ENCODE data around the gene TCF3.

Gene TCF3

GRCh38 chr19:1612114-1613086 lies 40.0 kb downstream of the TCF3 start:
- no peaks in the 10 kb centered on the region for H3K27me3 ChIP-seq (replicated peaks; ENCODE audit: control insufficient read depth, insufficient read depth, low read length)
- H3K4me3 ChIP-seq (ENCODE audit: low read length), result no peak overlapping the region
- DNase-seq (ENCODE audit: low read depth), result no peak
- no peak overlapping the region for H3K9ac ChIP-seq (ENCODE audit: low read length)
- peaks cover 40% of the 10 kb centered on the region for H3K36me3 ChIP-seq (ENCODE audit: control insufficient read depth, insufficient read depth, low read length, severe bottlenecking)
- peaks cover 6% of the 10 kb centered on the region for H3K4me1 ChIP-seq (ENCODE audit: control insufficient read depth, insufficient read depth, low read length)
- H3K9me3 ChIP-seq (ENCODE audit: control insufficient read depth, low read length), result no peaks in the 10 kb centered on the region

- peaks cover 36% of the 10 kb centered on the region for H3K36me3 ChIP-seq (ENCODE audit: control insufficient read depth, insufficient read depth, low read length, severe bottlenecking)
Observed at GRCh38 chr19:1611353-1611752, 41.1 kb downstream of the TCF3 start.

GRCh38 chr19:1610579-1610978 lies 41.8 kb downstream of the TCF3 start:
- no peaks in the 10 kb centered on the region for H3K9me3 ChIP-seq (ENCODE audit: control insufficient read depth, low read length)
- DNase-seq (ENCODE audit: low read depth), result no peak
- H3K4me3 ChIP-seq (ENCODE audit: low read length), result no peak overlapping the region
- peaks cover 10% of the 10 kb centered on the region for H3K4me1 ChIP-seq (ENCODE audit: control insufficient read depth, insufficient read depth, low read length)
- no peaks in the 10 kb centered on the region for H3K27me3 ChIP-seq (replicated peaks; ENCODE audit: control insufficient read depth, insufficient read depth, low read length)
- H3K36me3 ChIP-seq (ENCODE audit: control insufficient read depth, insufficient read depth, low read length, severe bottlenecking), result peaks cover 36% of the 10 kb centered on the region
- H3K9ac ChIP-seq (ENCODE audit: low read length), result no peak overlapping the region

More at GRCh38 chr19:1611353-1611752, 41.1 kb downstream of the TCF3 start:
- no peaks in the 10 kb centered on the region for H3K9me3 ChIP-seq (ENCODE audit: control insufficient read depth, low read length)
- no peaks in the 10 kb centered on the region for H3K27me3 ChIP-seq (replicated peaks; ENCODE audit: control insufficient read depth, insufficient read depth, low read length)
- peaks cover 7% of the 10 kb centered on the region for H3K4me1 ChIP-seq (ENCODE audit: control insufficient read depth, insufficient read depth, low read length)
- no peak overlapping the region for H3K9ac ChIP-seq (ENCODE audit: low read length)
- no peak for DNase-seq (ENCODE audit: low read depth)
- H3K4me3 ChIP-seq (ENCODE audit: low read length), result no peak overlapping the region

GRCh38 chr19:1609680-1610474 lies 42.5 kb downstream of the TCF3 start:
- Histone ChIP-seq H3K9me3 (ENCODE audit: control insufficient read depth, low read length) (no peaks in the 10 kb centered on the region), H3K4me3 (ENCODE audit: low read length) (no peak overlapping the region), H3K4me1 (ENCODE audit: control insufficient read depth, insufficient read depth, low read length) (peaks cover 10% of the 10 kb centered on the region), H3K27me3 (replicated peaks; ENCODE audit: control insufficient read depth, insufficient read depth, low read length) (no peaks in the 10 kb centered on the region), H3K9ac (ENCODE audit: low read length) (no peak overlapping the region), H3K36me3 (ENCODE audit: control insufficient read depth, insufficient read depth, low read length, severe bottlenecking) (peaks cover 32% of the 10 kb centered on the region)
- DNase-seq (ENCODE audit: low read depth), result no peak

- Histone ChIP-seq H3K9me3 (ENCODE audit: control insufficient read depth, low read length) (no peaks in the 10 kb centered on the region), H3K36me3 (ENCODE audit: control insufficient read depth, insufficient read depth, low read length, severe bottlenecking) (peaks cover 30% of the 10 kb centered on the region), H3K4me1 (ENCODE audit: control insufficient read depth, insufficient read depth, low read length) (peaks cover 14% of the 10 kb centered on the region), H3K4me3 (ENCODE audit: low read length) (no peak overlapping the region), H3K27me3 (replicated peaks; ENCODE audit: control insufficient read depth, insufficient read depth, low read length) (no peaks in the 10 kb centered on the region), H3K9ac (ENCODE audit: low read length) (no peak overlapping the region)
- DNase-seq (ENCODE audit: low read depth), result no peak
Observed at GRCh38 chr19:1609103-1609396, 43.4 kb downstream of the TCF3 start.

GRCh38 chr19:1608359-1609102 lies 43.9 kb downstream of the TCF3 start:
- peaks cover 30% of the 10 kb centered on the region for H3K36me3 ChIP-seq (ENCODE audit: control insufficient read depth, insufficient read depth, low read length, severe bottlenecking)
- H3K4me3 ChIP-seq (ENCODE audit: low read length), result no peak overlapping the region
- H3K4me1 ChIP-seq (ENCODE audit: control insufficient read depth, insufficient read depth, low read length), result peaks cover 19% of the 10 kb centered on the region
- H3K9ac ChIP-seq (ENCODE audit: low read length), result no peak overlapping the region
- no peaks in the 10 kb centered on the region for H3K27me3 ChIP-seq (replicated peaks; ENCODE audit: control insufficient read depth, insufficient read depth, low read length)
- H3K9me3 ChIP-seq (ENCODE audit: control insufficient read depth, low read length), result no peaks in the 10 kb centered on the region
- DNase-seq (ENCODE audit: low read depth), result no peak

GRCh38 chr19:1606138-1606651 lies 46.2 kb downstream of the TCF3 start:
- peak overlapping the region; percentile 91 for H3K9ac ChIP-seq (ENCODE audit: low read length)
- H3K9me3 ChIP-seq (ENCODE audit: control insufficient read depth, low read length), result no peaks in the 10 kb centered on the region
- no peak for DNase-seq (ENCODE audit: low read depth)
- no peaks in the 10 kb centered on the region for H3K27me3 ChIP-seq (replicated peaks; ENCODE audit: control insufficient read depth, insufficient read depth, low read length)
- H3K4me1 ChIP-seq (ENCODE audit: control insufficient read depth, insufficient read depth, low read length), result peaks cover 25% of the 10 kb centered on the region
- peaks cover 17% of the 10 kb centered on the region for H3K36me3 ChIP-seq (ENCODE audit: control insufficient read depth, insufficient read depth, low read length, severe bottlenecking)
- H3K4me3 ChIP-seq (ENCODE audit: low read length), result peak overlapping the region; percentile 86

GRCh38 chr19:1605236-1606137 lies 46.9 kb downstream of the TCF3 start, which contains the start of gene UQCR11:
Gene UQCR11, minus strand, starts transcription at chr19:1605462. Its CDS starts 53 bp downstream, at chr19:1605409.
- H3K9ac ChIP-seq (ENCODE audit: low read length), result peak within 1 kb of the TSS; percentile 91
- DNase-seq (ENCODE audit: low read depth), result peak; percentile 97
- peak within 1 kb of the TSS; percentile 86 for H3K4me3 ChIP-seq (ENCODE audit: low read length)
- peaks cover 25% of the 10 kb centered on the region for H3K4me1 ChIP-seq (ENCODE audit: control insufficient read depth, insufficient read depth, low read length)
- H3K9me3 ChIP-seq (ENCODE audit: control insufficient read depth, low read length), result no peaks in the 10 kb centered on the region
- H3K27me3 ChIP-seq (replicated peaks; ENCODE audit: control insufficient read depth, insufficient read depth, low read length), result no peaks in the 10 kb centered on the region
- peaks cover 13% of the 10 kb centered on the region for H3K36me3 ChIP-seq (ENCODE audit: control insufficient read depth, insufficient read depth, low read length, severe bottlenecking)

GRCh38 chr19:1602091-1602707 lies 50.2 kb downstream of the TCF3 start:
- Histone ChIP-seq H3K4me3 (ENCODE audit: low read length) (no peak overlapping the region), H3K36me3 (ENCODE audit: control insufficient read depth, insufficient read depth, low read length, severe bottlenecking) (peaks cover 26% of the 10 kb centered on the region), H3K9me3 (ENCODE audit: control insufficient read depth, low read length) (no peaks in the 10 kb centered on the region)

GRCh38 chr19:1601613-1602064 lies 50.8 kb downstream of the TCF3 start:
- no peak for DNase-seq (ENCODE audit: low read depth)
- peaks cover 30% of the 10 kb centered on the region for H3K4me1 ChIP-seq (ENCODE audit: control insufficient read depth, insufficient read depth, low read length)
- no peaks in the 10 kb centered on the region for H3K9me3 ChIP-seq (ENCODE audit: control insufficient read depth, low read length)
- H3K4me3 ChIP-seq (ENCODE audit: low read length), result no peak overlapping the region
- peaks cover 31% of the 10 kb centered on the region for H3K36me3 ChIP-seq (ENCODE audit: control insufficient read depth, insufficient read depth, low read length, severe bottlenecking)
- H3K27me3 ChIP-seq (replicated peaks; ENCODE audit: control insufficient read depth, insufficient read depth, low read length), result no peaks in the 10 kb centered on the region
- H3K9ac ChIP-seq (ENCODE audit: low read length), result no peak overlapping the region

More at GRCh38 chr19:1602091-1602707, 50.2 kb downstream of the TCF3 start:
- no peak overlapping the region for H3K9ac ChIP-seq (ENCODE audit: low read length)
- no peaks in the 10 kb centered on the region for H3K27me3 ChIP-seq (replicated peaks; ENCODE audit: control insufficient read depth, insufficient read depth, low read length)
- no peak for DNase-seq (ENCODE audit: low read depth)
- peaks cover 24% of the 10 kb centered on the region for H3K4me1 ChIP-seq (ENCODE audit: control insufficient read depth, insufficient read depth, low read length)
